Urinary bladder (tissue), 4 donors: Measurements from ENCODE around the gene SNAPC2. TPM values are rescaled to one million over a fixed set of nuclear protein-coding genes. Genes with fewer than 3 reads are reported as not detected.

ENCODE experiments used
- DNase-seq: peaks from one replicate; pipeline ENCODE4 v3.0.0-alpha.2; 2015; ENCODE audit errors: extremely low spot score
- H3K27ac ChIP-seq: one replicate; pipeline ENCODE4 v1.5.1; 2013; ENCODE audit warnings: low read depth, mild to moderate bottlenecking, moderate library complexity
- H3K36me3 ChIP-seq: one replicate; pipeline ENCODE4 v1.6.1; 2013; ENCODE audit warnings: mild to moderate bottlenecking, moderate library complexity; ENCODE audit not compliant: insufficient read depth
- H3K4me1 ChIP-seq: one replicate; pipeline ENCODE4 v1.6.1; 2013; ENCODE audit warnings: mild to moderate bottlenecking, moderate library complexity; ENCODE audit not compliant: insufficient read depth
- H3K4me3 ChIP-seq: one replicate; pipeline ENCODE4 v1.5.1; 2013; ENCODE audit warnings: low read depth, low read length
- WGBS: extraction: QIAGEN DNeasy Blood & Tissue Kit; methylation state at CpG from one replicate; pipeline ENCODE4 v1.1.7; 2013; 5-methylcytosine and 5-hydroxymethylcytosine counted together
- polyA plus RNA-seq: library from polyadenylated mRNA; stranded (reverse); fragments of 200-250 nt; gene quantifications from one replicate; pipeline ENCODE4 v1.2.3, GENCODE V29; 2013
- total RNA-seq: library from RNA; depleted of rRNA; stranded (reverse); fragments of >200 nt; gene quantifications from one replicate; pipeline ENCODE4 v1.2.3, GENCODE V29; 2014
- donor health status: healthy with polysubstance abuse.
- donor health status: healthy.

Gene SNAPC2
- total and polyA plus RNA-seq, 2 donors = 6.8 to 55.6 TPM

- Histone ChIP-seq H3K27ac (no peak overlapping the region), H3K4me3 (no peak overlapping the region), H3K4me1 (no peaks in the 10 kb centered on the region), H3K36me3 (peaks cover 12% of the 10 kb centered on the region)
- 92% methylated on average over 19 of the region's 19 CpGs for WGBS
- DNase-seq = no peak
Measured at GRCh38 chr19:7908742-7909461, 11.2 kb upstream of the SNAPC2 start.

- H3K36me3 ChIP-seq = peaks cover 12% of the 10 kb centered on the region
- DNase-seq = no peak
- no peaks in the 10 kb centered on the region for H3K4me1 ChIP-seq
- H3K27ac ChIP-seq = no peak overlapping the region
- no peak overlapping the region for H3K4me3 ChIP-seq
- WGBS = 91% methylated on average over 21 of the region's 21 CpGs
Measured at GRCh38 chr19:7909471-7910067, 10.6 kb upstream of the SNAPC2 start.

- whole genome bisulfite sequencing = 93% methylated on average over 54 of the region's 54 CpGs
- DNase-seq = no peak
- Histone ChIP-seq H3K4me1 (no peaks in the 10 kb centered on the region), H3K4me3 (no peak overlapping the region), H3K27ac (no peak overlapping the region), H3K36me3 (peaks cover 12% of the 10 kb centered on the region)
Measured at GRCh38 chr19:7910321-7911161, 9.6 kb upstream of the SNAPC2 start.

GRCh38 chr19:7911508-7912143 lies 8.5 kb upstream of the SNAPC2 start:
- H3K36me3 ChIP-seq = peaks cover 12% of the 10 kb centered on the region
- 85% methylated on average over 18 of the region's 18 CpGs for WGBS

GRCh38 chr19:7912144-7912696 lies 7.9 kb upstream of the SNAPC2 start:
- Histone ChIP-seq H3K4me3 (no peak overlapping the region), H3K4me1 (no peaks in the 10 kb centered on the region), H3K36me3 (peaks cover 12% of the 10 kb centered on the region), H3K27ac (no peak overlapping the region)
- 88% methylated on average over 31 of the region's 31 CpGs for WGBS
- DNase-seq = no peak

More at GRCh38 chr19:7911508-7912143, 8.5 kb upstream of the SNAPC2 start:
- Histone ChIP-seq H3K4me1 (no peaks in the 10 kb centered on the region), H3K4me3 (no peak overlapping the region), H3K27ac (no peak overlapping the region)
- DNase-seq = no peak

- DNase-seq = no peak
- no peak overlapping the region for H3K27ac ChIP-seq
- WGBS = 93% methylated on average over 39 of the region's 39 CpGs
- H3K4me1 ChIP-seq = no peaks in the 10 kb centered on the region
- H3K36me3 ChIP-seq = peaks cover 12% of the 10 kb centered on the region
- H3K4me3 ChIP-seq = no peak overlapping the region
Measured at GRCh38 chr19:7912697-7913564, 7.2 kb upstream of the SNAPC2 start.

- WGBS = 87% methylated on average over 10 of the region's 10 CpGs
- H3K27ac ChIP-seq = no peak overlapping the region
- no peak for DNase-seq
- H3K4me3 ChIP-seq = no peak overlapping the region
- peaks cover 12% of the 10 kb centered on the region for H3K36me3 ChIP-seq
- H3K4me1 ChIP-seq = no peaks in the 10 kb centered on the region
Measured at GRCh38 chr19:7913652-7914051, 6.5 kb upstream of the SNAPC2 start.

GRCh38 chr19:7914099-7914498 lies 6.0 kb upstream of the SNAPC2 start:
- Histone ChIP-seq H3K27ac (no peak overlapping the region), H3K36me3 (peaks cover 12% of the 10 kb centered on the region), H3K4me1 (no peaks in the 10 kb centered on the region), H3K4me3 (no peak overlapping the region)
- DNase-seq = no peak
- 50% methylated on average over 12 of the region's 12 CpGs for WGBS

GRCh38 chr19:7914598-7915045 lies 5.5 kb upstream of the SNAPC2 start, which contains the start of gene TGFBR3L:
TGFBR3L (plus strand) TSS chr19:7914830.
- DNase-seq = no peak
- H3K4me3 ChIP-seq = no peak within 1 kb of the TSS
- WGBS = 61% methylated on average over 12 of the region's 12 CpGs
- H3K27ac ChIP-seq = no peak within 1 kb of the TSS
- peaks cover 12% of the 10 kb centered on the region for H3K36me3 ChIP-seq
- H3K4me1 ChIP-seq = no peaks in the 10 kb centered on the region

- Histone ChIP-seq H3K4me3 (peak overlapping the region; percentile 5), H3K4me1 (no peaks in the 10 kb centered on the region), H3K36me3 (peaks cover 8% of the 10 kb centered on the region), H3K27ac (no peak overlapping the region)
- no peak for DNase-seq
- 46% methylated on average over 24 of the region's 24 CpGs for WGBS
Measured at GRCh38 chr19:7915250-7916102, 4.7 kb upstream of the SNAPC2 start.

- Histone ChIP-seq H3K36me3 (peaks cover 5% of the 10 kb centered on the region), H3K4me3 (peak overlapping the region; percentile 32), H3K27ac (no peak overlapping the region), H3K4me1 (no peaks in the 10 kb centered on the region)
- WGBS = under 1% methylated on average over 104 of the region's 104 CpGs
- no peak for DNase-seq
Measured at GRCh38 chr19:7916103-7916954, 3.8 kb upstream of the SNAPC2 start.
